ENCODE results near the gene TRIM59.
A peak's percentile ranks its signal among the peaks of the same experiment; 100 is the strongest.

The TRIM59 gene

GRCh38 chr3:160413613-160414248 lies 35.9 kb downstream of the TRIM59 start:
- DNase-seq (ENCODE audit: low read depth), result peak; percentile 80
- TF ChIP-seq MYC (IDR thresholded peaks at IDR 0.05; ENCODE audit: low read depth, low read length) (no peak), CTCF (IDR thresholded peaks at IDR 0.05; ENCODE audit: low read depth, low read length) (peak; percentile 72), POLR2A (IDR thresholded peaks at IDR 0.05; ENCODE audit: extremely low read depth, insufficient read length) (no peak)
- TF ChIP-seq, protein P1, sequence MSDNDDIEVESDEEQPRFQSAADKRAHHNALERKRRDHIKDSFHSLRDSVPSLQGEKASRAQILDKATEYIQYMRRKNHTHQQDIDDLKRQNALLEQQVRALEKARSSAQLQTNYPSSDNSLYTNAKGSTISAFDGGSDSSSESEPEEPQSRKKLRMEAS (IDR thresholded peaks at IDR 0.05; ENCODE audit: low read depth, low read length), result no peak
- no peak overlapping the region for H3K4me3 ChIP-seq (ENCODE audit: low read depth, low read length)

- H3K4me3 ChIP-seq (ENCODE audit: low read depth, low read length), result no peak overlapping the region
- TF ChIP-seq POLR2A (IDR thresholded peaks at IDR 0.05; ENCODE audit: extremely low read depth, insufficient read length) (no peak), CTCF (IDR thresholded peaks at IDR 0.05; ENCODE audit: low read depth, low read length) (no peak), MYC (IDR thresholded peaks at IDR 0.05; ENCODE audit: low read depth, low read length) (no peak)
- TF ChIP-seq, protein P1 (IDR thresholded peaks at IDR 0.05; ENCODE audit: low read depth, low read length), result no peak
- DNase-seq (ENCODE audit: low read depth), result no peak
These were observed 37.1 kb downstream of the TRIM59 start for GRCh38 chr3:160412477-160412876.

DNA sequence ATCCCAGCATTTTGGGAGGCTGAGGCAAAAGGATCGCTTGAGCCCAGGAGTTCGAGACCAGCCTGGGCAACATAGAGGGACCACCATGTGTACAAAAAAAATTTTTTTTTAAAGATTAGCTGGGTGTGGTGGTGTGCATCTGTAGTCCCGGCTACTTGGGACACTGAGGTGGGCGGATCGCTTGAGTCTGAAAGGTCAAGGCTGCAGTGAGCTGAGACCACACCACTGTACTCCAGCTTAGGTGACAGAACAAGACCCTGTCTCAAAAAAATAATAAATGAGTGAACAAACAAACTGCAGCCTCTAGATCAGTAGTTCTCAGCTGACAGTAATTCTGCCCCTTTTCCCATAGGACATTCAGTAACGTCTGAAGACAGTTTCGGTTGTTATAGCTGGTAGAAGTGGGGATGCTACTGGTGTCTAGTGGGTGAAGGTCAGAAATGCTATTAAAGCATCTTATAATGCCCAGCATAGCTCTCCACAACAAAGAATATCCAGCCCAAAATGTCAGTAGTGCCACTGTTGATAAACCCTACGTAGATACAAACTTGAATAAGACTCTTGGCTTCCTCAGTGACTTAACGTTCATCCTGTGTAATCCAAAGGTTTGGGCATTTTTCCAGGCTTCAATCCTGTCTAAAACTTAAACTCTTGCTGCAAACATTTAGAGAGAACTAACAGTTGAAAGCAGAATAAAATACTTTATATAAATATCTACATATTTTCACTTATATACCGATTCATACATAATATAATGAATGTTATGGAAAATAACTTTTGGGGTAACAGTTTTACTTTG lies 39.6 kb downstream of the TRIM59 start:
- no peak for DNase-seq (ENCODE audit: low read depth)
- H3K4me3 ChIP-seq (ENCODE audit: low read depth, low read length), result no peak overlapping the region
- TF ChIP-seq, protein P1 (IDR thresholded peaks at IDR 0.05; ENCODE audit: low read depth, low read length), result no peak
- TF ChIP-seq POLR2A (IDR thresholded peaks at IDR 0.05; ENCODE audit: extremely low read depth, insufficient read length) (no peak), MYC (IDR thresholded peaks at IDR 0.05; ENCODE audit: low read depth, low read length) (no peak), CTCF (IDR thresholded peaks at IDR 0.05; ENCODE audit: low read depth, low read length) (no peak)

DNA sequence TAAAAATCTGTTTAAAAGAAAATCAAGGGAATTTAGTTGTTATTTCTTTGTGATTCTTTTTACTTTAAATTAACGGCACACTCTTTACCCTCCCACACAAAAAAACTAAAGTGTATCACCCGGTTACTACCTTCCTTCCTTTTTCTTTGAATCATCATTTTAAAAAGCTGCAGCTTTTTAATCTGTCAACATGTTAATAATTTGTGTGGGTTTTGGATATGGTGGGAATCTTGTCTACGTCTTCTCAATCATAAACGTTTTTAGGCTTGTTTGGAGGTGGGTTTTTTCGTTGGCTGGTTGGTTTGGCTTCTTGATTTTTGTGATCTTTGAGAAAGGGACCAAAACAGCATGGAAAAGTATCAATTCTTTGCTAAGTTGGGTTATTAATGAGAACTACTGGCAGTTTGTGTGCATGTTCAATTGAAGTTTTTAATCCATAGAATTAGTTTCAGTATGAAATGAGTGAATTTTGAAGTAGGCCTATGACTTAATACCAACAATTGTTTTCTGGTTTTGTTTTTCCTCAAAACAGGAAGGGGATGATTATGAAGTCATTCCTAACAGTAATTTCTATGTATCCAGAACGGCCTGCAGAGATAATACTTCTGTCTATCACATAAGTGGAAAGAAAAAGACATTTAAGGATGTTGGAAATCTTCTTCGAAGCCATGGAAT lies 45.7 kb downstream of the TRIM59 start:
- DNase-seq (ENCODE audit: low read depth), result no peak
- H3K4me3 ChIP-seq (ENCODE audit: low read depth, low read length), result peak overlapping the region; percentile 79
- TF ChIP-seq, protein P1 (IDR thresholded peaks at IDR 0.05; ENCODE audit: low read depth, low read length), result no peak

DNA sequence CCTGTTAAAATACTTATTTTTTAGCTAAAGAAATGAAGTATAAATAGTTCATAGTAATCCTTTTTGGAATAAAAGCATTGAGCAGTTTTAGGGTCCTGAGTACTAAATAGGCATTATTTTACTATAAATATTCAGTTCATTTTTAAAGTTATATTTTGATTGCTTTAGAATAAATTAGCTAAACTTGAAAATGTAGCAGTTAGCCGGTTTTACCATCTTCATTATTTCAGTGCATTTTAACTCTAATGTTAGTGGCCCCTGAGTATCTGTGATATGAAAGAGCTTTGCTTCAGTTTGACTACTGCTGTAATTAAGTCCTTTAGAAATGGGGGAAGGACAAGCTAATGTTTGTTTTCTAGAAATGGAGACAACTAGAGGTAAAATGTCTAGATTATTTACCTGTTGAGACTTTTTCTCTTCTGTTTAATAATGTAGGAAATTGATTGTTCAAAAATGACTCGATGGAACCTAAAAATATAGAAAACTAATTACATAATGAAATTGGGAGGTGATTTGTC lies 46.5 kb downstream of the TRIM59 start:
- H3K4me3 ChIP-seq (ENCODE audit: low read depth, low read length), result peak overlapping the region; percentile 79
- DNase-seq (ENCODE audit: low read depth), result no peak
- TF ChIP-seq MYC (IDR thresholded peaks at IDR 0.05; ENCODE audit: low read depth, low read length) (no peak), CTCF (IDR thresholded peaks at IDR 0.05; ENCODE audit: low read depth, low read length) (no peak), POLR2A (IDR thresholded peaks at IDR 0.05; ENCODE audit: extremely low read depth, insufficient read length) (no peak)
- TF ChIP-seq, protein P1 (IDR thresholded peaks at IDR 0.05; ENCODE audit: low read depth, low read length), result no peak

Measured in NB4 (cell line).